ENCODE measurements around the gene TTC21A. TPM values are rescaled to one million over a fixed set of nuclear protein-coding genes. Genes with fewer than 3 reads are reported as not detected.
A peak's percentile ranks its signal among the peaks of the same experiment; 100 is the strongest.

TTC21A gene
- total RNA-seq, 1 donor from 2014 or later = 41.7 TPM

DNA sequence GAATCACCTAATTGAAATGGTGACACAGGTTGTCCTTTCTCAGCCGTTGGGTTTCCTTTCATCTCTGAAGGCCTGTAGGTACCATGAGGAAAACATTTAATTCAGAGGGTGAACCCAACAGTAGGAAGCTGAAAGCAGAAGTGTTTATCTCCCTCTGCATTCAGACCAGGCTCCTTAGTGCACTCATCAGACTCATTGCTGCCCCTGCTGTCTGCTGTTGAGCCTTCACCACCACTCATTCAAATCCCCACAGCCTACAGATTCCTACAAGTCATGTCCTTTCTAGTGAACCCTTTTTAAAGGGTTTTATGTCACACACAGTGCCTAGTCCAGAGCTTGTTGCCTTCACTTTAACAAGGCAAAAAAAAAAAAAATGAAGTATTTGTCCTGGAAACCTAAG, 42.3 kb upstream of the TTC21A start:
- H3K9me3 Mint-ChIP-seq (ENCODE audit: unreplicated experiment) = no peaks in the 10 kb centered on the region
- TF ChIP-seq, protein P1, sequence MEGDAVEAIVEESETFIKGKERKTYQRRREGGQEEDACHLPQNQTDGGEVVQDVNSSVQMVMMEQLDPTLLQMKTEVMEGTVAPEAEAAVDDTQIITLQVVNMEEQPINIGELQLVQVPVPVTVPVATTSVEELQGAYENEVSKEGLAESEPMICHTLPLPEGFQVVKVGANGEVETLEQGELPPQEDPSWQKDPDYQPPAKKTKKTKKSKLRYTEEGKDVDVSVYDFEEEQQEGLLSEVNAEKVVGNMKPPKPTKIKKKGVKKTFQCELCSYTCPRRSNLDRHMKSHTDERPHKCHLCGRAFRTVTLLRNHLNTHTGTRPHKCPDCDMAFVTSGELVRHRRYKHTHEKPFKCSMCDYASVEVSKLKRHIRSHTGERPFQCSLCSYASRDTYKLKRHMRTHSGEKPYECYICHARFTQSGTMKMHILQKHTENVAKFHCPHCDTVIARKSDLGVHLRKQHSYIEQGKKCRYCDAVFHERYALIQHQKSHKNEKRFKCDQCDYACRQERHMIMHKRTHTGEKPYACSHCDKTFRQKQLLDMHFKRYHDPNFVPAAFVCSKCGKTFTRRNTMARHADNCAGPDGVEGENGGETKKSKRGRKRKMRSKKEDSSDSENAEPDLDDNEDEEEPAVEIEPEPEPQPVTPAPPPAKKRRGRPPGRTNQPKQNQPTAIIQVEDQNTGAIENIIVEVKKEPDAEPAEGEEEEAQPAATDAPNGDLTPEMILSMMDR (IDR thresholded peaks at IDR 0.05; ENCODE audit: unreplicated experiment) = no peak
- peaks cover 3% of the 10 kb centered on the region for H3K27me3 Mint-ChIP-seq (ENCODE audit: unreplicated experiment)
- peaks cover 6% of the 10 kb centered on the region for H3K36me3 Mint-ChIP-seq (ENCODE audit: low read depth, unreplicated experiment)
- DNase-seq (ENCODE audit: low spot score) = peak; percentile 50
- no peak overlapping the region for H3K4me3 Mint-ChIP-seq (ENCODE audit: unreplicated experiment)
- no peak overlapping the region for H3K27ac Mint-ChIP-seq (ENCODE audit: unreplicated experiment)
- peaks cover 4% of the 10 kb centered on the region for H3K4me1 Mint-ChIP-seq (ENCODE audit: unreplicated experiment)

GRCh38 chr3:39067286-39067685, 40.2 kb upstream of the TTC21A start:
- Mint-ChIP-seq H3K27me3 (ENCODE audit: unreplicated experiment) (no peaks in the 10 kb centered on the region), H3K36me3 (ENCODE audit: low read depth, unreplicated experiment) (peaks cover 8% of the 10 kb centered on the region), H3K9me3 (ENCODE audit: unreplicated experiment) (no peaks in the 10 kb centered on the region), H3K4me3 (ENCODE audit: unreplicated experiment) (no peak overlapping the region), H3K27ac (ENCODE audit: unreplicated experiment) (no peak overlapping the region), H3K4me1 (ENCODE audit: unreplicated experiment) (no peaks in the 10 kb centered on the region)
- DNase-seq (ENCODE audit: low spot score) = no peak
- TF ChIP-seq, protein P1 (IDR thresholded peaks at IDR 0.05; ENCODE audit: unreplicated experiment) = no peak

DNA sequence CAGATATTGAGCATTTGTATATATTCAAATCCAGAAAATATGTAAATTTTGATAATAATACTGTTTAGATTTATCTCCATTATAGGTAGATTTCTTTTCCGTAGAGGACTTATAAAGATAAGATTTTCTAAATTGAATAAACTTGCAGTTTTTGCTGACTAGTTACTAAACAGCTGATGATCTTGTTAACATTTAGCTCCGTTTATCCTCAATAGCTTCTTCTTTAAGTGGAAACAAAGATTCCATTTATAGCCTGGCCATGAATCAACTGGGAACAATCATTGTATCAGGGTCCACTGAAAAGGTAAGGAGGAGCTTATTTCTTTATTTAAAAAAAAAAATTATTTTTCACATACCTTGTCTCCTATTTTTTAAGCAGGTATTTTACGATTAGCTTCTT, 38.9 kb upstream of the TTC21A start:
- H3K36me3 Mint-ChIP-seq (ENCODE audit: low read depth, unreplicated experiment) = peaks cover 17% of the 10 kb centered on the region
- DNase-seq (ENCODE audit: low spot score) = no peak
- no peaks in the 10 kb centered on the region for H3K4me1 Mint-ChIP-seq (ENCODE audit: unreplicated experiment)
- H3K27ac Mint-ChIP-seq (ENCODE audit: unreplicated experiment) = no peak overlapping the region
- H3K27me3 Mint-ChIP-seq (ENCODE audit: unreplicated experiment) = no peaks in the 10 kb centered on the region
- TF ChIP-seq, protein P1 (IDR thresholded peaks at IDR 0.05; ENCODE audit: unreplicated experiment) = no peak
- no peaks in the 10 kb centered on the region for H3K9me3 Mint-ChIP-seq (ENCODE audit: unreplicated experiment)
- no peak overlapping the region for H3K4me3 Mint-ChIP-seq (ENCODE audit: unreplicated experiment)

DNA sequence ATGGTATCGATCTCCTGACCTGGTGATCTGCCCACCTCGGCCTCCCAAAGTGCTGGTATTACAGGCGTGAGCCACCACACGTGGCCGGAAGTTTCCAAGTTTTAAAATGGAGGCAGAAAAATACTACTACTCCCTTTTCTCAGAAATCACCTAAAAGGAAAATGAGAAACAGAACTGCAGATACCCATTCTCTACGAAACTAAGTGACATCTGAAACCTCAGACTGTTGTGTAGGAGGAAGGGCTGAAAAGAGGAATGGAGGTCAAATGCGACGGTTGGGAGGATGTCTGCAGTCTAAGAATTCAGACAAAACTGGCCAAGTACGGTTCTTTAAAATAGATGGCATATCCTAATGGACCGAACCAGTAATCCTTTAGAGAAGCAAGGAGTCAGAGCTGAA, 31.6 kb upstream of the TTC21A start:
- DNase-seq (ENCODE audit: low spot score) = no peak
- TF ChIP-seq, protein P1 (IDR thresholded peaks at IDR 0.05; ENCODE audit: unreplicated experiment) = no peak
- no peaks in the 10 kb centered on the region for H3K27me3 Mint-ChIP-seq (ENCODE audit: unreplicated experiment)
- no peaks in the 10 kb centered on the region for H3K9me3 Mint-ChIP-seq (ENCODE audit: unreplicated experiment)
- H3K4me3 Mint-ChIP-seq (ENCODE audit: unreplicated experiment) = no peak overlapping the region
- no peak overlapping the region for H3K27ac Mint-ChIP-seq (ENCODE audit: unreplicated experiment)
- peaks cover 34% of the 10 kb centered on the region for H3K36me3 Mint-ChIP-seq (ENCODE audit: low read depth, unreplicated experiment)
- H3K4me1 Mint-ChIP-seq (ENCODE audit: unreplicated experiment) = peaks cover 15% of the 10 kb centered on the region

DNA sequence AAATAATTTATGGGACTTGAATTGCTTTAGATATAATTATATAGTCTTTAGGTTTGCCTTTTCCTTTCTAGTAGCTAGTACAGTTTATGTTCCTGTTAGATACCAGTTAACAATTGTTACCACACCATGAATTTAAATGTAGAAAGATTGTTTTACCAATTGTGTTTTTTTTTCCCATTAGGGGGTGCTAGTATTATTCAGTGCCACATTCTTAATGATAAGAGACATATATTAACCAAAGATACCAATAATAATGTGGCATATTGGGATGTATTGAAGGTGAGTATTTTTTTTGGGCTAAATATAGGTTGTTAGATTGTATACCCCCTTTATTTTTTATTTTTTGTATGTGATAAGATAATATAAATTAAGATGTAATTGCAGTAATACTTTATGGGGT, 27.9 kb upstream of the TTC21A start:
- Mint-ChIP-seq H3K4me3 (ENCODE audit: unreplicated experiment) (no peak overlapping the region), H3K27ac (ENCODE audit: unreplicated experiment) (no peak overlapping the region), H3K4me1 (ENCODE audit: unreplicated experiment) (peaks cover 35% of the 10 kb centered on the region), H3K36me3 (ENCODE audit: low read depth, unreplicated experiment) (peaks cover 32% of the 10 kb centered on the region), H3K9me3 (ENCODE audit: unreplicated experiment) (no peaks in the 10 kb centered on the region), H3K27me3 (ENCODE audit: unreplicated experiment) (no peaks in the 10 kb centered on the region)
- TF ChIP-seq, protein P1 (IDR thresholded peaks at IDR 0.05; ENCODE audit: unreplicated experiment) = no peak
- DNase-seq (ENCODE audit: low spot score) = no peak
